ENCODE results near the gene TMEM273.

TMEM273 gene

GRCh38 chr10:49135575-49136313 lies 52.4 kb downstream of the TMEM273 start:
- no peaks in the 10 kb centered on the region for H3K36me3 Mint-ChIP-seq (ENCODE audit: low read depth)
- peaks cover 4% of the 10 kb centered on the region for H3K9me3 Mint-ChIP-seq
- no peak overlapping the region for H3K4me3 Mint-ChIP-seq
- peaks cover 14% of the 10 kb centered on the region for H3K4me1 Mint-ChIP-seq (ENCODE audit: low read depth)
- peaks cover 9% of the 10 kb centered on the region for H3K27me3 Mint-ChIP-seq
- H3K27ac Mint-ChIP-seq: peak overlapping the region; percentile 16

GRCh38 chr10:49134327-49134726 lies 53.9 kb downstream of the TMEM273 start:
- H3K36me3 Mint-ChIP-seq (ENCODE audit: low read depth): no peaks in the 10 kb centered on the region
- no peak overlapping the region for H3K27ac Mint-ChIP-seq
- peaks cover 5% of the 10 kb centered on the region for H3K9me3 Mint-ChIP-seq
- peaks cover 15% of the 10 kb centered on the region for H3K27me3 Mint-ChIP-seq
- no peak overlapping the region for H3K4me3 Mint-ChIP-seq
- peaks cover 14% of the 10 kb centered on the region for H3K4me1 Mint-ChIP-seq (ENCODE audit: low read depth)

GRCh38 chr10:49133706-49134248 lies 54.4 kb downstream of the TMEM273 start, which contains the start of gene FAM170B:
FAM170B (minus strand) TSS chr10:49134021; CDS start chr10:49133918, 103 bp downstream.
- H3K4me3 Mint-ChIP-seq: no peak within 1 kb of the TSS
- H3K27me3 Mint-ChIP-seq: peaks cover 20% of the 10 kb centered on the region
- peaks cover 10% of the 10 kb centered on the region for H3K9me3 Mint-ChIP-seq
- H3K27ac Mint-ChIP-seq: no peak within 1 kb of the TSS
- H3K4me1 Mint-ChIP-seq (ENCODE audit: low read depth): peaks cover 14% of the 10 kb centered on the region
- H3K36me3 Mint-ChIP-seq (ENCODE audit: low read depth): no peaks in the 10 kb centered on the region

- no peak overlapping the region for H3K4me3 Mint-ChIP-seq
- no peak overlapping the region for H3K27ac Mint-ChIP-seq
- H3K27me3 Mint-ChIP-seq: peaks cover 28% of the 10 kb centered on the region
- H3K36me3 Mint-ChIP-seq (ENCODE audit: low read depth): no peaks in the 10 kb centered on the region
- peaks cover 10% of the 10 kb centered on the region for H3K9me3 Mint-ChIP-seq
- H3K4me1 Mint-ChIP-seq (ENCODE audit: low read depth): peaks cover 14% of the 10 kb centered on the region
These were observed 55.8 kb downstream of the TMEM273 start for GRCh38 chr10:49132362-49132737.

- Mint-ChIP-seq H3K4me3 (no peak overlapping the region), H3K4me1 (ENCODE audit: low read depth) (peaks cover 14% of the 10 kb centered on the region), H3K27me3 (peaks cover 28% of the 10 kb centered on the region), H3K9me3 (peaks cover 6% of the 10 kb centered on the region), H3K36me3 (ENCODE audit: low read depth) (no peaks in the 10 kb centered on the region), H3K27ac (no peak overlapping the region)
These were observed 56.5 kb downstream of the TMEM273 start for GRCh38 chr10:49131507-49132361.

GRCh38 chr10:49129376-49129775 lies 58.8 kb downstream of the TMEM273 start:
- H3K4me3 Mint-ChIP-seq: no peak overlapping the region
- H3K9me3 Mint-ChIP-seq: peaks cover 5% of the 10 kb centered on the region
- peaks cover 24% of the 10 kb centered on the region for H3K27me3 Mint-ChIP-seq
- no peaks in the 10 kb centered on the region for H3K36me3 Mint-ChIP-seq (ENCODE audit: low read depth)
- peaks cover under 1% of the 10 kb centered on the region for H3K4me1 Mint-ChIP-seq (ENCODE audit: low read depth)
- no peak overlapping the region for H3K27ac Mint-ChIP-seq

- H3K4me3 Mint-ChIP-seq: no peak overlapping the region
These were observed 59.3 kb downstream of the TMEM273 start for GRCh38 chr10:49128854-49129253.

GRCh38 chr10:49123981-49124950 lies 63.9 kb downstream of the TMEM273 start:
- no peaks in the 10 kb centered on the region for H3K4me1 Mint-ChIP-seq (ENCODE audit: low read depth)
- H3K9me3 Mint-ChIP-seq: peaks cover 4% of the 10 kb centered on the region
- peaks cover 16% of the 10 kb centered on the region for H3K27me3 Mint-ChIP-seq
- no peak overlapping the region for H3K4me3 Mint-ChIP-seq
- no peaks in the 10 kb centered on the region for H3K36me3 Mint-ChIP-seq (ENCODE audit: low read depth)
- H3K27ac Mint-ChIP-seq: no peak overlapping the region

More at GRCh38 chr10:49128854-49129253, 59.3 kb downstream of the TMEM273 start:
- Mint-ChIP-seq H3K36me3 (ENCODE audit: low read depth) (no peaks in the 10 kb centered on the region), H3K9me3 (peaks cover 5% of the 10 kb centered on the region), H3K27me3 (peaks cover 19% of the 10 kb centered on the region), H3K4me1 (ENCODE audit: low read depth) (no peaks in the 10 kb centered on the region), H3K27ac (no peak overlapping the region)

- H3K4me3 Mint-ChIP-seq: no peak overlapping the region
- no peaks in the 10 kb centered on the region for H3K9me3 Mint-ChIP-seq
- peaks cover 16% of the 10 kb centered on the region for H3K27me3 Mint-ChIP-seq
- H3K36me3 Mint-ChIP-seq (ENCODE audit: low read depth): no peaks in the 10 kb centered on the region
- no peaks in the 10 kb centered on the region for H3K4me1 Mint-ChIP-seq (ENCODE audit: low read depth)
- no peak overlapping the region for H3K27ac Mint-ChIP-seq
These were observed 67.3 kb downstream of the TMEM273 start for GRCh38 chr10:49120911-49121310.

- no peak overlapping the region for H3K4me3 Mint-ChIP-seq
These were observed 68.4 kb downstream of the TMEM273 start for GRCh38 chr10:49119746-49120145.

GRCh38 chr10:49118430-49119074 lies 69.6 kb downstream of the TMEM273 start:
- Mint-ChIP-seq H3K27me3 (peaks cover 28% of the 10 kb centered on the region), H3K36me3 (ENCODE audit: low read depth) (no peaks in the 10 kb centered on the region), H3K27ac (no peak overlapping the region), H3K4me3 (no peak overlapping the region), H3K4me1 (ENCODE audit: low read depth) (peaks cover 7% of the 10 kb centered on the region), H3K9me3 (no peaks in the 10 kb centered on the region)

More at GRCh38 chr10:49119746-49120145, 68.4 kb downstream of the TMEM273 start:
- H3K27ac Mint-ChIP-seq: no peak overlapping the region
- no peaks in the 10 kb centered on the region for H3K9me3 Mint-ChIP-seq
- H3K4me1 Mint-ChIP-seq (ENCODE audit: low read depth): peaks cover 2% of the 10 kb centered on the region
- no peaks in the 10 kb centered on the region for H3K36me3 Mint-ChIP-seq (ENCODE audit: low read depth)
- peaks cover 19% of the 10 kb centered on the region for H3K27me3 Mint-ChIP-seq

- Mint-ChIP-seq H3K36me3 (ENCODE audit: low read depth) (no peaks in the 10 kb centered on the region), H3K4me3 (no peak overlapping the region), H3K9me3 (no peaks in the 10 kb centered on the region), H3K4me1 (ENCODE audit: low read depth) (peaks cover 7% of the 10 kb centered on the region), H3K27ac (no peak overlapping the region), H3K27me3 (peaks cover 25% of the 10 kb centered on the region)
These were observed 70.7 kb downstream of the TMEM273 start for GRCh38 chr10:49117376-49118070.
